WERI-Rb-1 (cell line): ENCODE data around the gene ADGRG7.

Experiments
- DNase-seq: peaks from one replicate; pipeline ENCODE4 v3.0.0-alpha.2; 2020
- H3K27ac ChIP-seq: fragments of 250-450 bp; sonication (Bioruptor Pico); 2 replicates; pipeline ENCODE4 v1.5.1; 2020; ENCODE audit warnings: mild to moderate bottlenecking, moderate library complexity
- H3K27me3 ChIP-seq: fragments of 250-450 bp; sonication (Bioruptor Pico); 2 replicates; pipeline ENCODE4 v1.5.1; 2021; ENCODE audit warnings: mild to moderate bottlenecking, low read depth, moderate library complexity; ENCODE audit not compliant: insufficient read depth, severe bottlenecking
- H3K36me3 ChIP-seq: fragments of 250-450 bp; sonication (Bioruptor Pico); 2 replicates; pipeline ENCODE4 v1.5.1; 2020; ENCODE audit warnings: mild to moderate bottlenecking, moderate library complexity
- H3K4me3 ChIP-seq: 2 replicates; pipeline ENCODE4 v1.5.1; 2011; ENCODE audit warnings: low read depth, mild to moderate bottlenecking, control low read depth, low read length
- H3K9me3 ChIP-seq: fragments of 250-450 bp; sonication (Bioruptor Pico); 2 replicates; pipeline ENCODE4 v1.5.1; 2021; ENCODE audit warnings: mild to moderate bottlenecking, moderate library complexity; ENCODE audit not compliant: severe bottlenecking
- CTCF ChIP-seq: IDR thresholded peaks from 2 replicates; pipeline ENCODE4 v1.5.1; 2011; ENCODE audit warnings: low read depth, mild to moderate bottlenecking, control low read depth, inconsistent platforms, low read length

The ADGRG7 gene

GRCh38 chr3:100609305-100609704 lies at the start of gene ADGRG7:
Gene ADGRG7, plus strand, starts transcription at chr3:100609601. Its CDS starts 256 bp downstream, at chr3:100609857.
- H3K9me3 ChIP-seq, result no peaks in the 10 kb centered on the region
- no peaks in the 10 kb centered on the region for H3K27me3 ChIP-seq
- no peak within 1 kb of the TSS for H3K27ac ChIP-seq
- no peak within 1 kb of the TSS for H3K4me3 ChIP-seq
- no peak for DNase-seq
- no peaks in the 10 kb centered on the region for H3K36me3 ChIP-seq
- TF ChIP-seq CTCF, result no peak

- Histone ChIP-seq H3K27me3 (no peaks in the 10 kb centered on the region), H3K36me3 (no peaks in the 10 kb centered on the region), H3K27ac (no peak overlapping the region), H3K9me3 (no peaks in the 10 kb centered on the region), H3K4me3 (no peak overlapping the region)
- TF ChIP-seq CTCF, result no peak
- DNase-seq, result no peak
These were observed 49.0 kb upstream of the ADGRG7 start for GRCh38 chr3:100560426-100560825.

- Histone ChIP-seq H3K27me3 (no peaks in the 10 kb centered on the region), H3K27ac (no peak overlapping the region), H3K4me3 (no peak overlapping the region), H3K36me3 (no peaks in the 10 kb centered on the region), H3K9me3 (no peaks in the 10 kb centered on the region)
- no peak for TF ChIP-seq CTCF
- DNase-seq, result no peak
These were observed 47.8 kb upstream of the ADGRG7 start for GRCh38 chr3:100561459-100562158.

- Histone ChIP-seq H3K9me3 (no peaks in the 10 kb centered on the region), H3K27me3 (no peaks in the 10 kb centered on the region), H3K36me3 (no peaks in the 10 kb centered on the region), H3K27ac (no peak overlapping the region), H3K4me3 (no peak overlapping the region)
- TF ChIP-seq CTCF, result no peak
- DNase-seq, result no peak
These were observed 47.1 kb upstream of the ADGRG7 start for GRCh38 chr3:100562224-100562857.

GRCh38 chr3:100563228-100563627 lies 46.2 kb upstream of the ADGRG7 start:
- no peak for DNase-seq
- Histone ChIP-seq H3K9me3 (no peaks in the 10 kb centered on the region), H3K27ac (no peak overlapping the region), H3K36me3 (no peaks in the 10 kb centered on the region), H3K27me3 (no peaks in the 10 kb centered on the region), H3K4me3 (no peak overlapping the region)
- no peak for TF ChIP-seq CTCF
